ENCODE data around the gene GSG1L.

The GSG1L gene

DNA sequence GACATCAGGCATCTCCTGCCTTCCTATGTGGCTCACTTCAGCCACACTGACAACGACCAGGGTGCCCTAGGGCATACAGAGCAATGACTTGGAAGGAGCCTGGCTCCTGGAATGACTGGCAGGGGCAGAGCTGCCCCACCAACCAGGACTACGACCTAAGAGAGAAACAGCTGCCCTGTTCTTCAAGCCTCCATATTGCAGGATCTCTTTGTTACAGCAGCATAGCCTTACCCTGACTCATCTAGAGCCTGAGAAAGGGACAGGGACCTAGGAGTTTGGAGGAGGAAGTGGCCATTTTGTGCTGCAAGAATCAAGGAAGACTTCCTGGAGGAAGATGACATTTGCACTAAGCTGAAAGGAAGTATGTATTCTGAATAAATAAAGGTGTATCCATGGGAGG is 49.6 kb downstream of the GSG1L start:
- no peak for DNase-seq

GRCh38 chr16:28013392-28013791 is 50.1 kb downstream of the GSG1L start:
- no peak for DNase-seq

- DNase-seq: no peak
Observed at GRCh38 chr16:28011971-28012445, 51.5 kb downstream of the GSG1L start.

- DNase-seq: no peak
Observed at GRCh38 chr16:28011223-28011622, 52.3 kb downstream of the GSG1L start.

- DNase-seq: no peak
Observed at GRCh38 chr16:28010671-28011070, 52.8 kb downstream of the GSG1L start.

- no peak for DNase-seq
Observed at GRCh38 chr16:28009586-28010373, 53.7 kb downstream of the GSG1L start.

GRCh38 chr16:28003923-28004322 is 59.6 kb downstream of the GSG1L start:
- no peak for DNase-seq

GRCh38 chr16:28003021-28003865 is 60.3 kb downstream of the GSG1L start:
- DNase-seq: no peak

DNA sequence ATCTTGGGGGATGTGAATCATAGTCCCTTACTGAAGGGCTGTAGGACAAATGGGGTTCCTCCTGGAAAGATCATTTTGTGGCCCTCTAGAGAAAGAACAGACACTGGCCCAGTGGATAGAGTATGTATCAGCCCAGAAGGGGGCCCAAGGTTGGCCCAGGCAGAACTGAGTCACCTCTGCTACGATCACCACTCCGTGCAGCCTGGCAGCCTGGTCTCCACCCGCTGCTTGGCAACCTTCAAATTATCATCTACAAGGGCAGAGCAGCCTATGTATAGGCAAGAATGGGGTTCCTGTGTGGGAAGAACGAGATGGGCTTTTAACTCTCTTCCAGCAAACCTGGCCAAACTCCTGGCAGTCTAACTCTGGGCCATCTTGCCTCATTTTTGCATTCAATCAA is 61.9 kb downstream of the GSG1L start:
- DNase-seq: no peak

- no peak for DNase-seq
Observed at GRCh38 chr16:28001184-28001583, 62.3 kb downstream of the GSG1L start.

GRCh38 chr16:28000314-28001169 is 63.0 kb downstream of the GSG1L start:
- DNase-seq: no peak

DNA sequence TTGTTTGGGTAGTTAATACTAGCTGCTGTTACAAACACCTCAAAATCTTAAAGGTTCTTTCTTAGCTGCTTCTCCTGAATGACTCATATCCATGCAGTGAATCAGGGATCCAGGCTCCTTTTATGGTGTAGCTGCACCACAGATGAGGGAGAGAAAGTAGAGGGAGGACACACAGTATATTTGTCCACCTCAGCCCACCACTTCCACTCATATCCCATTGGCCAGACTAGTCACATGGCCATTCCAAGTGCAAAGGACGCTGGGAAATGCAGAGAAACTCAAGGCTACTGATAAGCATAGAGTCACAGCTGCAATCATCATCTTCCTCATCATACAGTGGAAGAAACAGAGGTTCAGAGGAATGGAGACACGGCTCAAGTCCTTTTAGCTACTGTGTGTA is 63.8 kb downstream of the GSG1L start:
- DNase-seq: no peak

GRCh38 chr16:27995378-27995777 is 68.1 kb downstream of the GSG1L start:
- no peak for DNase-seq

DNA sequence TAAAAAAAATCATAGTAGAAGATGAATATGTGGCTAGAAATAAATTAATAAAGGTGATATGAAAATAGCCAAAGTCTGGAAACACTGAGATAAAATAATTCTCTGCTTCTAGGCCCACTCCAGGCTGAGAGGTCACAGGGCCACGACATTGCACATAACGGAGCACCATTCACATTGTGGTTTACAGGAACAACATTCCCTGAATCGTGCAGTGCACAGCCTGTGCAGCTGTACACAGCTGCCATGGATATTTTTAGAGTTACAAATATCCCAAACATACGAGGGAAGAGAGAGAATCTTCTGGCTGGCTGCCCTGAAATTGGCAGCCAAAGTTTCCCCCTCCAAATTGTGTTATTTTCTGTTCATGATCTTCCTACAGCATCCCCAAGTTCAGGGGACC is 68.8 kb downstream of the GSG1L start:
- DNase-seq: no peak

GRCh38 chr16:27993587-27993986 is 69.9 kb downstream of the GSG1L start:
- no peak for DNase-seq

DNA sequence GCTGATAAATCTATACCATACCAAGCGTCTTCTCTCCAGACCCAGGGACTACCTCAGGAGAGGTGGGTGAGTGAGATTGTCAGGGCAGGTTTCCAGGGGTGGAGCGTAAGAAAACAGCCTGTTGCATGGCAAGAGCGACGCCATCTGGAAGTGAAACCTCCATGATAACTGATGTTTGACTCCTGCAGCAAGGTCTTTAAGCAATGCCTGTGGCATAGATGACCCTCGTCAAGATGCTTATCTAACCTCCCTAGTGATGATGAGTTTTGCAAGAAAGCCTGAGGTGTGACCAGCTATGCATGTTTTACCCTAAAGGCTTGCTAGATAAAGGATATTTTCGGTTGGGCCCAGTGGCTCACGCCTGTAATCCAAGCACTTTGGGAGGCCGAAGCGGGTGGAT is 71.6 kb downstream of the GSG1L start:
- no peak for DNase-seq

DNA sequence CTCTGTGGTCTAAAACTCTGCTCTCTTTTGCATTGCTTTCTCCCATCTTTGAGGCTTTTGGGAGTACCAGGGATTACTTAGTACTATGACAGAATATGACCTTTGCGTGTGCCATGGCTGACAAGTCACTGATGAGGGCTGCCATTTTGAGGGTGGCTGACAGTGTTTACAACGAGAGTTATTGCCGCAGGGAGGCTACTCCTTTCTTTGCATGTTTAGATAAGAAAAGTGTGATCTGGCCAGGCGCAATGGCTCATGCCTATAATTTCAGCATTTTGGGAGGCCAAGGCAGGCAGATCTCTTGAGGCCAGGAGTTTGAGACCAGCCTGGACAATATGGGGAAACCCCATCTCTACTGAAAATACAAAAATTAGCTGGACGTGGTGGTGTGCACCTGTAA is 77.5 kb downstream of the GSG1L start:
- no peak for DNase-seq

- no peak for DNase-seq
Observed at GRCh38 chr16:27984121-27984520, 79.4 kb downstream of the GSG1L start.

GRCh38 chr16:27983244-27983643 is 80.3 kb downstream of the GSG1L start:
- no peak for DNase-seq

GRCh38 chr16:27982184-27982583 is 81.3 kb downstream of the GSG1L start:
- DNase-seq: no peak

DNA sequence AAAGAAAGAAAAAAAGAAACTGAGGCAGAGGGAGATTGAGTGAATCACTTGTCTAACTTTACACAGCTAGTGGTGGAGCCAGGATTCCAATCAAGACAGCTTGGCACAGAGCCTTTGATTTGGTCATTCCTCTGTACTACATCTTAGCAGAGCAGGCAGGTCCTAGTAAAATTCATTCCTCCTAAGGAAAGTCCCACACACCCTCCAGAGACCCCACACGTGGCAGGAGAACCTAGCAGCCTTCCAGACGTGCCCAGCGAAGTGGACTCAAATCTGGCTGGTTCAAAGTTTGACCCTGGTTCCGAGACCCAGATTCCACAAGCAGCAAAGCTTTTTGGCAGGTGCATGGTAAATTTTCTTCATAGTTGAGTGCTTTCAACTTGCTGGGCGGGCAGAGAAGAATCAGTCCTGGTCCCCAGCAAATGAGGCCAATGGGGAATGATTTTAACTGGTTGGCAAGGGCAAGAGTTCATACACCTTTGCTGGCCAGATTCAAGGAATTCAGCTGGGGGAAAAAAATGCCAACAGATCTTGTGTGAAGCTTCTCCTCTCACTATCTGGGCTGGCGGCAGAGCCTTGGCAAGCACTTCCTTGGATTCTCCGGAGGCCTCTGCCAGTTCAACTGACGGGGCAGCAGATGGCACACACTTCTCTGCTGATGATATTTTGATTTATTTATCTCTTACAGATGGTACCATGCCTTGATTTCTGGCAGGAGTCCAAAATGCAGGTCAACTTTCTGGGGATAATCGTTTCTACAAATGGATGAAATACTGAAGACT is 82.4 kb downstream of the GSG1L start:
- DNase-seq: no peak

DNA sequence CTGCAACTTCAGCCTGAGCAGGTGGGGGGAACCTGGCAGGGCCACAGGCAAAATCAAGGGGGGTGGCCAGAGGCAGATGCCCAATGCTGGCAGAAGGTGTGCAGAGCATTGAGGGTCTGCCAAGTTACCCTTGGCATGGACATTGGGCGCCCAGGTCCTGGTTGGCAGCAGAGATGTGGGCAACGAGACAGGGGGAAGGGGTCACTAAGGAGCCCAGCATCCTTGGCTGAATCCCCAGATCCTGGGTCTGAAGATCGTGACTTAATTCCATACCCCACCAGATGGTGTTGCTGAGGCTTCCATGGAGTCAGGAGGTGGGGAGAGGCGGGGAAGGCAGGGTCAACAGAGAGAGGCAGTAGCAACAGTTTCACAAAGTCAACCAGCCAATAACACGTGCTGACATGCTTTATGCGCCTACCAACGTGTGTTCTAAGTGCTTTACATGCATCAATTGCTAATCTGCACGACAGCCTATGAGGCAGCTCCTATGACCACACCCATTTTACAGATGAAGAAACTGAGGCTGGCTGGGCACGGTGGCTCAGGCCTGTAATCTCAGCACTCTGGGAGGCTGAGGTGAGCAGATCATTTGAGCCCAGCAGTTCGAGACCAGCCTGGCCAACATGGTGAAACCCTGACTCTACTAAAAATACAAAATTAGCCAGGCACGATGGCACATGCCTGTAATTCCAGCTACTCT is 83.3 kb downstream of the GSG1L start:
- DNase-seq: no peak

All from central memory CD4-positive, alpha-beta T cell (primary cell).